PFSK-1 (cell line): ENCODE measurements around the gene AK3.

ENCODE experiments used
- FOXP2 ChIP-seq: optimal IDR thresholded peaks from 2 replicates; pipeline ENCODE3; 2011; ENCODE audit warnings: borderline replicate concordance, control low read depth, inconsistent platforms; ENCODE audit not compliant: insufficient read depth; ENCODE audit errors: extremely low read length, extremely low read depth
- POLR2AphosphoS5 ChIP-seq: IDR thresholded peaks from 2 replicates; pipeline ENCODE4 v1.6.1; 2012; ENCODE audit warnings: low read depth, mild to moderate bottlenecking, control low read depth, low read length, moderate library complexity
- SIN3A ChIP-seq: IDR thresholded peaks from 2 replicates; pipeline ENCODE4 v1.6.1; 2012; ENCODE audit warnings: mild to moderate bottlenecking, low read length, moderate library complexity, borderline replicate concordance; ENCODE audit not compliant: insufficient read depth
- TAF1 ChIP-seq: IDR thresholded peaks from 2 replicates; pipeline ENCODE4 v1.6.1; 2012; ENCODE audit warnings: low read length, control low read depth, borderline replicate concordance; ENCODE audit not compliant: insufficient read depth
- TF ChIP-seq, protein P1 (sequence below), 2 experiments: IDR thresholded peaks; 2 replicates each; pipeline versions ENCODE4 v1.6.1 to v1.8.0; 2011 to 2012; ENCODE audit warnings: low read depth in 2 of 2, low read length in 2 of 2, control low read depth in 1 of 2, inconsistent platforms in 1 of 2, mild to moderate bottlenecking in 1 of 2, moderate library complexity in 1 of 2; ENCODE audit not compliant: insufficient read depth in 1 of 2

DNA sequence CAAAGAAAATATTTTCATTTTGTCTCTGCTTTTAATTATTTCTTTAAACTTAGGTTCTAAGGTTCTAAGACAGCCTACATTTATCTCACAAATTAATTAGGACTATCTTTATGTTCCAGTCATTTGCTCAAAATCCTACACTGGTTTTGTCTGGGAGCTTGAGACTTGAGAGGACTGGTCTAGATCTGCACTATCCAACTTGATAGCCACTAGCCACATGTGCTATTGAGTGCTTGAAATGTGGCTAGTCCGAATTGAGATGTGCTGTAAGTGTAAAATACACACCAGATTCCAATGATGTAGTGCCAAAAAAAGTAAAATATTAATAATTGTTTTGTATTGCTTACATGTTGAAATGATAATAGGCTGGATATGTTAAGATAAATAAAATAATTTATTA lies 54.4 kb downstream of the AK3 start:
- no peak for TF ChIP-seq TAF1
- TF ChIP-seq, protein P1, sequence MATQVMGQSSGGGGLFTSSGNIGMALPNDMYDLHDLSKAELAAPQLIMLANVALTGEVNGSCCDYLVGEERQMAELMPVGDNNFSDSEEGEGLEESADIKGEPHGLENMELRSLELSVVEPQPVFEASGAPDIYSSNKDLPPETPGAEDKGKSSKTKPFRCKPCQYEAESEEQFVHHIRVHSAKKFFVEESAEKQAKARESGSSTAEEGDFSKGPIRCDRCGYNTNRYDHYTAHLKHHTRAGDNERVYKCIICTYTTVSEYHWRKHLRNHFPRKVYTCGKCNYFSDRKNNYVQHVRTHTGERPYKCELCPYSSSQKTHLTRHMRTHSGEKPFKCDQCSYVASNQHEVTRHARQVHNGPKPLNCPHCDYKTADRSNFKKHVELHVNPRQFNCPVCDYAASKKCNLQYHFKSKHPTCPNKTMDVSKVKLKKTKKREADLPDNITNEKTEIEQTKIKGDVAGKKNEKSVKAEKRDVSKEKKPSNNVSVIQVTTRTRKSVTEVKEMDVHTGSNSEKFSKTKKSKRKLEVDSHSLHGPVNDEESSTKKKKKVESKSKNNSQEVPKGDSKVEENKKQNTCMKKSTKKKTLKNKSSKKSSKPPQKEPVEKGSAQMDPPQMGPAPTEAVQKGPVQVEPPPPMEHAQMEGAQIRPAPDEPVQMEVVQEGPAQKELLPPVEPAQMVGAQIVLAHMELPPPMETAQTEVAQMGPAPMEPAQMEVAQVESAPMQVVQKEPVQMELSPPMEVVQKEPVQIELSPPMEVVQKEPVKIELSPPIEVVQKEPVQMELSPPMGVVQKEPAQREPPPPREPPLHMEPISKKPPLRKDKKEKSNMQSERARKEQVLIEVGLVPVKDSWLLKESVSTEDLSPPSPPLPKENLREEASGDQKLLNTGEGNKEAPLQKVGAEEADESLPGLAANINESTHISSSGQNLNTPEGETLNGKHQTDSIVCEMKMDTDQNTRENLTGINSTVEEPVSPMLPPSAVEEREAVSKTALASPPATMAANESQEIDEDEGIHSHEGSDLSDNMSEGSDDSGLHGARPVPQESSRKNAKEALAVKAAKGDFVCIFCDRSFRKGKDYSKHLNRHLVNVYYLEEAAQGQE (IDR thresholded peaks at IDR 0.05; ENCODE audit: insufficient read depth in 1 of 2, low read depth in 2 of 2, low read length in 2 of 2): no peak
- no peak for TF ChIP-seq FOXP2
- no peak for TF ChIP-seq SIN3A
- no peak for TF ChIP-seq POLR2AphosphoS5
